Measurements from ENCODE around the gene EHD3. TPM values are rescaled to one million over a fixed set of nuclear protein-coding genes. Genes with fewer than 3 reads are reported as not detected.

EHD3 gene
- total and polyA plus RNA-seq, 2 of the 13 experiments (the other 11 are each of a cell fraction or from before 2014, with no cell fraction given), result 0.20 to 0.69 TPM

- ChIA-PET POLR2A (no interaction called here), CTCF (ENCODE audit: low intra/inter-chr PET ratio, low total read pairs) (no interaction called here)
- in situ Hi-C loops (cut with HindIII; ENCODE audit: extremely low pct_ligation_motif_present, low pct_unique_long_range_greater_than_20kb) (no loop called here), intact Hi-C loops (cut with micrococcal nuclease; ENCODE audit: unreplicated experiment) (no loop called here)
- DNase-seq (ENCODE audit: low spot score) (no peak), ATAC-seq (no peak), FAIRE-seq (no peak)
- no TSS peak for BruUV-seq (replicated peaks)
- no peaks in the 10 kb centered on the region for H3K79me2 ChIP-seq (ENCODE audit: insufficient read depth, low read length)
- no peaks in the 10 kb centered on the region for H3K36me3 ChIP-seq (replicated peaks in 1 of 2; ENCODE audit: control insufficient read depth in 1 of 2, insufficient read depth in 2 of 2, low read length in 2 of 2)
- no peak overlapping the region for H3K27ac ChIP-seq (ENCODE audit: extremely low read length, insufficient read depth, low read length)
- no peaks in the 10 kb centered on the region for H4K20me1 ChIP-seq (ENCODE audit: insufficient read depth, low read length)
- no peak overlapping the region for H3K4me2 ChIP-seq (ENCODE audit: low read depth, low read length)
- H3K4me1 ChIP-seq (ENCODE audit: insufficient read depth, low read length), result no peaks in the 10 kb centered on the region
- no peak for TF ChIP-seq FOXP1 (IDR thresholded peaks at IDR 0.05)
- TF ChIP-seq FOXP1 (CRISPR knock-in tag; IDR thresholded peaks at IDR 0.05), result no peak
- no peak for TF ChIP-seq ZEB1 (IDR thresholded peaks at IDR 0.05; ENCODE audit: insufficient replicate concordance, low read depth)
- no peak for TF ChIP-seq KDM5B (CRISPR knock-in tag; IDR thresholded peaks at IDR 0.05; ENCODE audit: borderline replicate concordance)
- no peak for TF ChIP-seq ZNF556 (CRISPR knock-in tag; IDR thresholded peaks at IDR 0.05; ENCODE audit: borderline replicate concordance)
- no peak for TF ChIP-seq ZBTB37 (CRISPR knock-in tag; IDR thresholded peaks at IDR 0.05)
- TF ChIP-seq KAT2B (IDR thresholded peaks at IDR 0.05; ENCODE audit: borderline replicate concordance, low read depth, low read length), result no peak
- no peak for TF ChIP-seq FOXM1 (CRISPR knock-in tag; IDR thresholded peaks at IDR 0.05)
- 43% methylated on average over 8 of the region's 10 CpGs for WGBS (ENCODE audit: low lambda C conversion rate)
- H3K27me3 ChIP-seq (ENCODE audit: control insufficient read depth in 1 of 2, insufficient read depth in 2 of 2, low read length in 2 of 2), result peaks cover 0 to 25% of the 10 kb centered on the region in 2 experiments; a peak in 3 of 5 replicates
- no peak overlapping the region for H3K4me3 ChIP-seq (replicated peaks in 1 of 3; ENCODE audit: insufficient read depth in 1 of 3, low read depth in 2 of 3, low read length in 3 of 3)
- no peak overlapping the region for H2AFZ ChIP-seq (ENCODE audit: low read length)
- no peaks in the 10 kb centered on the region for H3K9me3 ChIP-seq (ENCODE audit: low read length)
- no peak overlapping the region for H3K9ac ChIP-seq (ENCODE audit: insufficient read depth, low read depth, low read length)
Observed at GRCh38 chr2:31244101-31244500, 10.1 kb downstream of the EHD3 start.

Data from HepG2 (cell line).